ENCODE data around the gene PDHA1. TPM values are rescaled to one million over a fixed set of nuclear protein-coding genes. Genes with fewer than 3 reads are reported as not detected.

The PDHA1 gene
- polyA plus RNA-seq, 1 experiment = 113 TPM

DNA sequence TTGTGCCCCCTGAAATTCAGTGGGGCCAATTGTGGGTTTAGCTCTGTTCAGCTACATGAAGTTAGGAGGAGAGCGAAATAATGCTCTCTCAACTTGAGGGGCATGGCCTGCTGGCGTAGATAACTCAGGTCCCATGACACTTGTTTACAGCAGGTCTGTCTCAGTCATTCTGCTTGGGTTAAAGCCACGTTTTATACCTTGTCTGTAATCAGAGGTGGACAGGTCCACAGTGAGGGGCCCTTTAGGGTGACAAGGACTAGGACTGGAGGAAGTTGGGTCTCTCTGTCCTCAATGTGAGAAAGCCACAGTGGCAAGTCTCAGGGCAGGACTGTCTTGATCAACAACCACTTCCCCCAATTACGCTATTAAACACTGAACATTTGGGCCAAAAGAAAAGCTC, 49.0 kb downstream of the PDHA1 start:
- POLR2A ChIA-PET = no interaction called here
- no peaks in the 10 kb centered on the region for H3K36me3 ChIP-seq (ENCODE audit: control insufficient read depth, insufficient read depth, low read length)
- DNase-seq (ENCODE audit: low read depth) = no peak
- no peak overlapping the region for H3K4me3 ChIP-seq (ENCODE audit: low read depth, low read length)
- no peaks in the 10 kb centered on the region for H3K27me3 ChIP-seq (ENCODE audit: control insufficient read depth, insufficient read depth, low read length)
- CTCF ChIA-PET = interaction anchor here (2.2 kb wide), 1 partner anchor 10 kb away, joined by 7 read pairs; no protein-coding TSS in a partner anchor
- TF ChIP-seq CTCF (IDR thresholded peaks at IDR 0.05; ENCODE audit: insufficient read depth, low read depth, low read length) = no peak

- Histone ChIP-seq H3K4me3 (ENCODE audit: low read depth, low read length) (no peak overlapping the region), H3K27me3 (ENCODE audit: control insufficient read depth, insufficient read depth, low read length) (no peaks in the 10 kb centered on the region), H3K36me3 (ENCODE audit: control insufficient read depth, insufficient read depth, low read length) (no peaks in the 10 kb centered on the region)
- no peak for TF ChIP-seq CTCF (IDR thresholded peaks at IDR 0.05; ENCODE audit: insufficient read depth, low read depth, low read length)
- no peak for DNase-seq (ENCODE audit: low read depth)
- POLR2A ChIA-PET = no interaction called here
- CTCF ChIA-PET = no interaction called here
Observed at GRCh38 chrX:19403696-19404095, 60.0 kb downstream of the PDHA1 start.

DNA sequence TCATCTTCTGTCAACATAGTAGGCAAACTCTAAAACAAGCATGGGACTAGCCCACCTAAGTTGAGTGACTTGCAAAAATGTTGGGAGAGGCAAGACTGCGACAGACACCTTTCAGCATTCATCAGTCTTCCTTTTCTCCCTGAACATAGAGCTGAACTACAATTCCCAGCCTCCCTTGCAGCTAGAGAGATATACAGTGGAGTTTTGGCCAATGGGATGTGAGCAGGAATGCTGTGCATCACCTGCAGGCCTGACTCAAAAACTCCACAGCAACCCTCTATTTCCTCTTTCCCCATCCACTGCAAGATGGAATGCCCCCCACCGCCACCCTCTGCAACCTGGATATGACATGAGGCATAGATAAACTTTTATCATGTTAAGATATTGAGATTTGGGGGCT, 66.5 kb downstream of the PDHA1 start:
- no peak for TF ChIP-seq CTCF (IDR thresholded peaks at IDR 0.05; ENCODE audit: insufficient read depth, low read depth, low read length)
- Histone ChIP-seq H3K4me3 (ENCODE audit: low read depth, low read length) (no peak overlapping the region), H3K36me3 (ENCODE audit: control insufficient read depth, insufficient read depth, low read length) (no peaks in the 10 kb centered on the region), H3K27me3 (ENCODE audit: control insufficient read depth, insufficient read depth, low read length) (no peaks in the 10 kb centered on the region)
- ChIA-PET CTCF (no interaction called here), POLR2A (no interaction called here)
- DNase-seq (ENCODE audit: low read depth) = no peak

Small RNA genes within 50 kb of the gene (small RNA-seq; reads per million reads assigned to genes)
- gene RF00019 (ENCODE audit: insufficient read length, low read depth, low replicate concordance) = not detected

Other genes with a start within 250 kb of the PDHA1 start
- gene ADGRG2, start 221.5 kb upstream of the PDHA1 start, polyA plus RNA-seq (2011; rRNA removed) = 0.05 and 0.07 TPM in 2 replicates
- gene MAP3K15, start 171.6 kb downstream of the PDHA1 start, polyA plus RNA-seq (2011; rRNA removed) = 0.04 and 0.07 TPM in 2 replicates

Measured in BJ (cell line).